GM18858 (cell line): ENCODE results near the gene NT5C2.

ENCODE experiments used
- ATAC-seq: cut with Tn5 transposase; IDR thresholded peaks from one replicate; pipeline ENCODE4 v1.9.1; 2021; ENCODE audit not compliant: unreplicated experiment

The NT5C2 gene

GRCh38 chr10:103125323-103126267, 67.5 kb downstream of the NT5C2 start:
- peak; percentile 52 for ATAC-seq

- no peak for ATAC-seq
Observed at GRCh38 chr10:103124420-103125096, 68.5 kb downstream of the NT5C2 start.

GRCh38 chr10:103123282-103124024, 69.6 kb downstream of the NT5C2 start:
- ATAC-seq: no peak

DNA sequence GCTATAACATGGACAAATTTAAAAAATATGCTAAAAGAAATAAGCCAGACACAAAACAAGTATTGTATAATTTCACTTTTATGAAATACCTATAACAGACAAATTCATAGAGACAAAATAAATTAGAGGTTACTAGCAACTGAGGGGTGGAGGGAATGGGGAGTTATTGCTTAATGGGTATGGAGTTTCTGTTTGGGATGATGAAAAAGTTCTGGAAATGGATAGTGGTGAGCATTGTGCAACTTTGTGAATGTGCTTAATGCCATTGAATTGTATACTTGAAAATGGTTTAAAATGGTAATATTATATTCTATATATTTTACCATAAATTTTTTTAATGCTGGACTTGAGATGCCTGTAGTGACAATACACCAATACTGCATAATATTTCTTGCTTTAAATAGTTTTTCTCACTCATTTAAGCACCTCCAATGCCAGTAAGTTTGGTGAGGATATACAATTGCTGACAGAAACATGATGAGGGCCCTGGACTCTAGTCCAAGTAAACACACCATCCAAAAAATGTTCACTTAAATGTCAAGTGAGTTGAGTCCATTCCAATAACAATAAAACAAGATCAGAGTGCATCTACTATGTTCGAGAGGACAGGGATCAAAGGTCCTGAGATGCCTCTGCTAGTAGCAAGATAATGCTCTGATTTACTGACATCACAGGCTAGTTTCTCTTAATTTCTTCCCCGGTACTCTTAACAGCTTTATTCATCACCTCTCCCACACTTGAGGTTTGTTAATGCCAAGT, 71.9 kb downstream of the NT5C2 start:
- no peak for ATAC-seq

DNA sequence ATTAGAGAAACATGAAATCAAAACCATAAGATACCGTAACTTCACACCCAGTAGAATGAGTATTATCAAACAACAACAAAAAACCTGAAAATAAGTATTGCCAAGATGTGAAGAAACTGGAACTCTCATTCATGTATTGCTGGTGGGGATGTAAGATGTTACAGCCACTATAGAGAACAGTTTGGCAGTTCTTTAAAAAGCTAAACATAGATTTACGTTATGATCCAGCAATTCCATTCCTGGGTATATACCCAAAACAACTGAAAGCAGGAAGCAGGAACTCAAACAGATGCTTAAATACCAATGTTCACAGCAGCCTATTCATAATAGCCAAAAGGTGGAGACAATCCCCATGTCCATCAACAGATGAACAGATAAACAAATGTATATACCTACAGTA, 72.5 kb downstream of the NT5C2 start:
- ATAC-seq: no peak

DNA sequence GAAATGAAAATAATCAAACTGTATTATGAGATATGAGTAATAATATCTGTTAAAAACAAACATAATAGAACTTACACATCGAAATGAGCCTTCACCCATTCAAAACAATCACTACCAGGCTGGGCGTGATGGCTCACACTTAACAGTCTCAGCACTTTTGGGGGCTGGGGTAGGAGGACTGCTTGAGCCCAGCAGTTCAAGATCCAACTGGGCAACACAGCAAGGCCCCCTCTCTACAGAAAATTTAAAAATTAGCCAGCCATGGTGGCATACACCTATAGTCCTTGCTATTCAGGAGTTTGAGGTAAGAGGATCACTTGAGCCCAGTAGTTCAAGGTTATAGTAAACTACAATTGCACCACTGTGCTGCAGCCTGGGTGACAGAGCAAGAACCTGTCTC, 75.8 kb downstream of the NT5C2 start:
- no peak for ATAC-seq

- ATAC-seq: no peak
Observed at GRCh38 chr10:103114876-103115275, 78.2 kb downstream of the NT5C2 start.

DNA sequence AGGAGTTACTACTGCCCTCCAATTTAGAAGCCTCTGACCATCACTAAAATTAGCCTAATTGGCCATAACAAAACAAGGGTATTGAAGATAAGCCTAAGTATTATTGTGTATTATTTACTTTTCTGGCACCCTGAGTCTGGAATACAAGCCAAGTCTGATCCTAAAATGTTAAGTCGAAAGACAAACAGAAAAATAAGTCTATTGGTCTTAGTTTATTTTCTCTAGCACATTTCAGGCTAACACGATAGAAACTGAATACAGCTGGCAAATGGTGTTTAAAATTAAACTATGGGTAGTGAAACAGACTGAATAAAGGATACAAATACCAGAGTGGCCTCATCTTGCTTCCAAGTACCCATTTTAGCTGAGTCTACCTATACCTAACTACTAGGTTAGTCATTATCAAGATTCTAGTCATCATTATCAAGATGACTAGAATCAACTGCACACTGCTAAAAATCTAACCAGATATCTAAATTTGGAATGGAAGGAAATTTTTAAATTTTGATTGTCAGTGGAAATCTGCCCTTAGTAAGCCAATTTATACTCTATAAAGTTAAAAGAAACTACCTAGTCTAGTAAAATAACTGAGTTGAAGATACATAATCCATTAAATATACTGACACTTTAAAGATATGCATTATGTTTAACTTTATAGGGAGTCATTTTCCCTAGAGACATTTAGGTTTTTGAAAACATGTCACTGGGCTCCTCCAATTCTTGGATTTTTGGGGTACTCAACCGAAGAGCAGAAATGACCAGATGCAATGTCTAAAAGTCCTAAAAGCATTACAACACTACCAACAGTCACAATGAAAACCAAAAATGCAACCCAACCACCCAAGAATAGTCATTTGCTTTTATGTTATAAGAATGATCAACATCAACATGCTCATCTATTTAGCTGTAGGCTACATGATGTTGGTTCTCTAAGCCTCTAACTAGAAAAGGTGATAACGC, 80.9 kb downstream of the NT5C2 start:
- peak; percentile 42 for ATAC-seq

- ATAC-seq: peak; percentile 59
Observed at GRCh38 chr10:103111031-103111917, 81.8 kb downstream of the NT5C2 start.

DNA sequence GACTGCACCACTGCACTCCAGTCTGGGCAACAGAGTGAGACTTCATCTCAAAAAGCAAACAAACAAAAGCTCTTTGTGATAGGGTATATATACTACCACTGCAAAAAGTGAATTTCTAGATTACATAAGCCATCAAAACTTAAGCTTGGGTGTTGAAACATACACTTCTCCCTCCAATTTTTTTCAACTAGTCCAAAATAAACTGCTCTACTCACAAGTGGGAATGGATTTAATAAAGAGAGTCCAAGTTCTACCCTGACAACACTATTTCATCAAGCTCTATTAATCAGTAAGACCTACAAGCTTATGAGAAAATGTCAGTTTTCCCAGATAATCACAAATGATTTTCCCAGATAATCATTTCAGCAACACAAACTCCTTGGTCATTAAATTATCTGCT, 82.7 kb downstream of the NT5C2 start:
- no peak for ATAC-seq

DNA sequence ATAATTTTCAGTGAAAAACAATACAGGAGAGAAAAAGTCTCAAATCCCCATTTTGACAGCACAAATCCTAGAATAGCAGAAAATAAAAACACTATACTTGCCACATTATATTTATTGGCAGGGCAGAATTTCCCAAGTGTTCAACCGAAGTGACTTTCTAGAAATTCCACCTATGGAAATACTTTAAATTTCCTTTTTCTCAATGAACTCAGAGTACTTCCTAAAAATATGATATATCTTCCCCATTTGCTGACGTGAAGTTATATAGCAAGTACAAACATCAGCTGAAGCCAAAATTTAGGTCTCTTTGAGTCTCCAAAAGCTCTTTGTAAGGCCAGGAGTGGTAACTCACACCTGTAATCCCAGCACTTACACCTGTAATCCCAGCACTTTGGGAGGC, 83.3 kb downstream of the NT5C2 start:
- ATAC-seq: no peak

DNA sequence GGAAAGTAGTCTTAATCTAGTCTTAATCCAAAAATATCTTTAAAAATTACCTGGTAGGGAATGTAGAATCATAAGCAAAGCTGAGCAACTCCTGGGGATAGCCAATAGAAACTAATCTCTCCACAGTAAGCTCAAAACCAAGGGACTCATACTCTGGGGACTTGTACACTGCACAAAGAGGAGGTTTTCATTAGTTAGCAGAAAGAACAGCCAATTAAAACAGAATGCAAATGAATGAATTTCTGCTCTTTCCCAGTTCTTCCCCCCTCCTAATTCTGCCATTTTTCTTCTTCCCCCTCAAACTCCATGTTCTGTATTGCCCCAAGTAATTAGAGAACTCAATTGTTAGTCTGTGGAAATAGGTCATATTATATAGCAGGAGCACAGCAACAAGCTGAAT, 86.5 kb downstream of the NT5C2 start:
- no peak for ATAC-seq

- ATAC-seq: no peak
Observed at GRCh38 chr10:103105462-103105861, 87.6 kb downstream of the NT5C2 start.

DNA sequence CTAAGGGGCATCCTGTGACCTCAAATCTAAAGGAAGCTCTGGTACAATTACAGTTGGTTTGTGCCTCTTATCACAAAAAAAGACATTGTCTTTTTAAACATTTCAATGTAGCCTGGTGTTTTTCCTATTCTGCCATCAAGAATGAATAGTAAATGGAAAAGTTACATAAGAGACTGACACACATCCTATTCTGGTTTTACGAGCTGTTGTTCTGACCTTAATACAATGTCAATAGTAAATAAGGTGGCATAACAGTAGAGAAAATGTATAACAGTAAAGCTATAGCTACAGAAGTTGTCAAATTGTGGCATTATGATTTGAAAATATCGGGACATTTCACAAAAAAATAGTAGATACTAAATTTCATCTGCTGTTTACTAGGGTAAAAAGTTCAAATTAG, 88.4 kb downstream of the NT5C2 start:
- no peak for ATAC-seq

GRCh38 chr10:103103989-103104388, 89.1 kb downstream of the NT5C2 start:
- ATAC-seq: no peak

GRCh38 chr10:103102195-103102594, 90.9 kb downstream of the NT5C2 start:
- no peak for ATAC-seq

DNA sequence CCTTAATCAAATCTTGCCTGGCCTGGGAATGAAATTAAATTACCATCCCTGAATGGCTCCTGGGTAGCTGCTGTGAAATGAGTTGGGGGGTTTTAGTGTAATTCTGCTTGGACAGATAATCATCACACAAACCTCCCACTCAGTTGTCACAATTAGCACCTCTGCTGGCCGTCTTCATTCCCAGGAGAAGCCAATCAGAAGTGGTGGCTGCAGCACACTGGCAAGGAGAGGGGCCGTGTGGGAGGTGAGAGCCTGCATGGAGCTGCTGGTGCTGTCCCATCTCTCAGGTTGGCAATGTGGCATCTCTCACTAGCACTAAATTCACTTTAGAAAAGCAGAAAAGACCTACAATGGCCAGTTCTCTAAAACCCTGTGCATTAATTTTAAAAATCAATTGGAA, 92.5 kb downstream of the NT5C2 start:
- no peak for ATAC-seq

DNA sequence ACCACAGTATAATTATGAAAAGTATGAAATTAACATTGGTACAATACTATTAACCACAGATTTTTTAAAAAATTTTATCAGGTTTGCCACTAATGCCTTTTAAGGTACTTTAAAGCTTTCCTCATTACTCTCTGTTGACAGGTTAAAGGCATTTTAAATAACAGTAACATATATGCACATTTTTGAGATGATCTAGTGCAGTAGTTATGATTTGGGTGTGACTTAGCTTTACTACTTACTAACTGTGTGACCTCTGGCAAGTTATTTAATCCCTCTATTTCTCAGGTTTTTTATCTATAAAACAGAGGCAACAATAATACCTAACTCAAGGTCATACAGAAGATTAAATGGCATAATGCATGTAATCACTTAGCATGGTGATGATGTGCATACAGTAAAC, 94.8 kb downstream of the NT5C2 start:
- no peak for ATAC-seq

DNA sequence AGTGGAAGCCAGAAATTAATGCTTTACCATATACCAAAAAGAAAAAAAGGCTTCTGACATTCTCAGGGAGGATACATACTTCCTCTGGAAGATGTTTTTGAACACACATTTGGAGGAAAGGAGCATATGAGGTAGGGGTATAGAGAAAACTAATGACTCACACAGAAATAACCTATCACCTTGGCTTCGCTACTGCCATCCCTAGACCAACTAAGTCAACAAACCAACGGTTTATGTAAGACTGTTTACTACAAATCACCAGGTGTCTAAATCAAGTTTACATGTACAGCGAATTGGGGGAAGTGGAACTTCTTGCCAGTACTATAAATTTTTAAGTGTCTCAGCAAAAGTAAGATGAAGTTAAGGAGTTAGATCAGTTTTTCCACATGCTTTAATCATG, 96.9 kb downstream of the NT5C2 start:
- ATAC-seq: no peak
